Activated effector memory CD4-positive, alpha-beta T cell treated with anti-CD3 and anti-CD28 coated beads, Interleukin-2, amount 50 U/mL, for 16 hours (primary cell): ENCODE measurements around the gene TAF5.
A peak's percentile ranks its signal among the peaks of the same experiment; 100 is the strongest.
"Not testable (repeated sequence)": the region's sequence is repeated elsewhere in the genome, so short reads cannot be mapped to it uniquely, and the experiment has no call there.

Source experiments
- DNase-seq: peaks from one replicate; pipeline ENCODE4 v3.0.0-alpha.2; 2020

TAF5 gene

DNA sequence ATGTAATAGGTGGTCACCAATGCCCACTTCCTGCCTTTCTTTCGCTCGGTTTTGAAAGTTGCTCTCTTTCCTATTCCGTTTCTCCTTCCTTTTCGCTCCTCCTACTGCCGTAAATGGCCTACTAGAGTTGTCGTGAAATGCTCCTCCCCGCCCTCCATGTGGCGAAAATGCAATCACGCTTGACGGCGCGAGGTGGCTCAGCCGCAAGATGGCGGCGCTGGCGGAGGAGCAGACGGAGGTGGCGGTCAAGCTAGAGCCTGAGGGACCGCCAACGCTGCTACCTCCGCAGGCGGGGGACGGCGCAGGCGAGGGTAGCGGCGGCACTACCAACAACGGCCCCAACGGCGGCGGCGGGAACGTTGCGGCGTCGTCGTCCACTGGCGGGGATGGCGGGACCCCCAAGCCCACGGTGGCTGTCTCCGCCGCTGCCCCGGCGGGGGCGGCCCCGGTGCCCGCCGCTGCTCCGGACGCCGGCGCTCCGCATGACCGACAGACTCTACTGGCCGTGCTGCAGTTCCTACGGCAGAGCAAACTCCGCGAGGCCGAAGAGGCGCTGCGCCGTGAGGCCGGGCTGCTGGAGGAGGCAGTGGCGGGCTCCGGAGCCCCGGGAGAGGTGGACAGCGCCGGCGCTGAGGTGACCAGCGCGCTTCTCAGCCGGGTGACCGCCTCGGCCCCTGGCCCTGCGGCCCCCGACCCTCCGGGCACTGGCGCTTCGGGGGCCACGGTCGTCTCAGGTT, at the start of gene TAF5:
Gene TAF5 (plus strand): TSS at position 195 of the 737 bp plus-strand sequence. CDS start 14 bp downstream, at position 209.
- peak; percentile 95 for DNase-seq

DNA sequence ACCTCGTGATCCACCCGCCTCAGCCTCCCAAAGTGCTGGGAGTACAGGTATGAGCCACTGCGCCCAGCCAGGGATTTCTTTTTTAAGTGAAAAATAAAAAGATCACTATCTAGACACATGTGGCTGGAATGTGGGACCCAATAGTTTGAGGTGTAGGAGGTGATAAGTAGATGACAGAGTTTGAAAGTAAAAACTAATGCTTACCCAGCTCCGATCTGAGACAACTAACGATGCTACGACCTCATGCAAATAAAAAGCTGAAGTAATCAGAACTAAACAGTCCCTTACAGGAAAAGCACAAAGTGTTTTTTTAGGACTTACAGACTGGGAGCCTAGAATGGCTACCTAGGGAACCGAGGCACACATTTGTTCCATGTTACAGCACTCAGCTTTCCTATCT, 39.9 kb upstream of the TAF5 start:
- no peak for DNase-seq

DNA sequence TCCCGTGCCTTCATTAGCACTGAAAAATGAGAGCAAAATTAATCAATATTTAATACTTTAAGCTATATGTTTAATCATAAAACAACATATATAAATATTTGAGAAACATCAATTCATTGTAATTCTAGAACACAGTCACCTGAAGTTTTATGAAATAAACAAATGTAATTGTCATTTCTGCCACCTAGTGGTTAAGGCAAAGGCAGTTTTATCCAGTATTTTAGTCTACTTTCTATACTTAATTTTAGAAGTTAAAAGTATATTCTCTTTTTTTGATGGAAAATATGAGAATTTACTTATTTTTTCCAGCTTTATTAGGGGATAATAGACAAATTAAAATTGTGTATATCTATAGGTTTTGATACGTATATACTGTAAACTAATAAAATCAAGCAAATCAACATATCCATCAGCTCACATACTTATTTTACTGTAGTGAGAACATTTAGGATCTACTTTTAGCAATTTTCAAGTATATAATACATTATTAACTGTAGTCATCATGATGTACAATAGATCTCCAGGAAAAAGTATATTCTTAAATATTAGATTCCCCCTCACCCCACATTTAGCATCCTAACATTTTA, 33.7 kb upstream of the TAF5 start:
- no peak for DNase-seq

DNA sequence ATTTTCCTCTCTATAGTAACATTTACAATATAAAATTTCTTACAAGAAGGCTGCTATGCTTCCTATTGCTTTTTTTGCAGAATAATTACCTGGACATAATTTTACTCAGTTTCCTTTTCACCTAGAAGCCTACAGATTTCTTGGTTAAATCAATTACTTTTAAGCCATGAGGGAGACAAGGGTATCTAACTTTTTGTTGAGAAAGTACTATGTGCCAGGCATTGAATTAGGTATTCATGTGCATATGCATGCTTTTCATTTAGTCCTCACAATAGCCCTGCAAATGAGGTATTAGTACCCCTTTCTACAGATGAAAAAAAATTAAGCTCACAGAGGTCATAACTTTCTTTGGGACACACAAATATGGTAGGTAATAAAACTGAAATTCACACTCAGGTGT, 33.2 kb upstream of the TAF5 start:
- no peak for DNase-seq

- no peak for DNase-seq
Measured at GRCh38 chr10:103336370-103336769, 31.4 kb upstream of the TAF5 start.

GRCh38 chr10:103350175-103350516, 17.6 kb upstream of the TAF5 start:
- no peak for DNase-seq

DNA sequence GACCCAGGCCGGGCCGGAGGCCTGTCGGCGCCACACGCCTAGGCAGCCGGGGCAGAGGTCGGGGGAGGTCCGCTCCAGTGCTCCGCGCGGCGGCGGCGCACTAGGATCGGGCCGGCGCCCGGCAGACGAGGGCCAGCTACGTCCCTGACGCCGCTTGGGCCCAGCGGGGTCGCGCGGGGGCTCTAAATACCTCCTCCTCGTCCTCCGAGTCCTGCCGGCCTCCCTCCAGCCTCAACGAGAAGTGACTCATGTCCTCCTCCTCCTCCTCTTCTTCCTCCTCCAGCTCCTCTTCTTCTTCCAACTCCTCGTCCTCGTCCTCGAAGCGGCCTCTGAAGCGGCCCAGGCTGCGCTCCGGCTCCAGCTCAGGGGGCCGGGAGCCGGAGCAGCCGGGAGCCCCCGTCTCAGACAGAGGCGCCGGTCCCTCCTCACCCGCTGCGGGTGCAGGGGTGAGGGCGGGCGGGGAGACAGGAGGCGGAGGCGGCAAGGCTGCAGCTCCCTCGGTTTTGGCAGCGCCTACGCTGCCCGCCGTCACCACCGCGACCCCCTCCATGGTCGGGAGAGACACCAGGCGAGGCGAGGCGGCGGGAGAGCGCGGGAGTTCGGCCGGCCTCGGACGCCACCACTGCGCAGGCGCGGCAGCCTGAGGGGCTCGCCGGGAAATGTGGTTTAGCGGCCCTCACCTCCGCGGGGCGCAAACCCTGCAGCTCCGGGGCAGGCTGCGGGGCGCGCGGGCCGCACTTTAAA, 17.1 kb upstream of the TAF5 start, which contains the start of gene PCGF6:
Gene PCGF6 (minus strand): TSS at position 624 of the 744 bp plus-strand sequence. CDS start 74 bp downstream, at position 550.
- DNase-seq, result peak; percentile 89

GRCh38 chr10:103353281-103353680, 14.5 kb upstream of the TAF5 start:
- no peak for DNase-seq

- not testable (repeated sequence) for DNase-seq
Measured at GRCh38 chr10:103354567-103354966, 13.2 kb upstream of the TAF5 start.

GRCh38 chr10:103355906-103356599, 11.7 kb upstream of the TAF5 start:
- no peak for DNase-seq

GRCh38 chr10:103359493-103359892, 8.3 kb upstream of the TAF5 start:
- not testable (repeated sequence) for DNase-seq

DNA sequence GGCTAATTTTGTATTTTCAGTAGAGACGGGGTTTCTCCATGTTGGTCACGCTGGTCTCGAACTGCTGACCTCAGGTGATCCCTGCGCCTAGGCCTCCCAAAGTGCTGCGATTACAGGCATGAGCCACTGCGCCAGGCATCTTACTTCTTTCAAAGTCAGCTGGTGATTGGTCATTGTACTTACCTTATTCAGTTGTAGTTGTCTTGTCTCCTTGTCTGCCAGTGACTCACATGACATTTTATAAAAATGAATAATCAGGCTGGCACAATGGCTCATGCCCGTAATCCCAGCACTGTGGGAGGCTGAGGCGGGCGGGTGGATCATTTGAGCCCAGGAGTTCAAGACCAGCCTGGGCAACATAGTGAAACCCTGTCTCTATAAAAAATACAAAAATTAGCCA, 7.0 kb upstream of the TAF5 start:
- not testable (repeated sequence) for DNase-seq

- no peak for DNase-seq
Measured at GRCh38 chr10:103367379-103367781, 396 bp upstream of the TAF5 start.

GRCh38 chr10:103373544-103373943, 5.8 kb downstream of the TAF5 start:
- DNase-seq, result no peak

GRCh38 chr10:103374263-103374662, 6.5 kb downstream of the TAF5 start:
- DNase-seq, result no peak

GRCh38 chr10:103382769-103383168, 15.0 kb downstream of the TAF5 start:
- no peak for DNase-seq

GRCh38 chr10:103394180-103394579, 26.4 kb downstream of the TAF5 start:
- no peak for DNase-seq

GRCh38 chr10:103395754-103396066, 27.9 kb downstream of the TAF5 start:
- DNase-seq, result no peak

- peak; percentile 99 for DNase-seq
Measured at GRCh38 chr10:103396067-103396788, 28.5 kb downstream of the TAF5 start, which contains the start of the genes ATP5MK and PDCD11. Gene ATP5MK, minus strand, starts transcription at chr10:103396475. Its CDS starts 4,018 bp downstream, at chr10:103392457. Gene PDCD11, plus strand, starts transcription at chr10:103396626. Its CDS starts 1,801 bp downstream, at chr10:103398427.

DNA sequence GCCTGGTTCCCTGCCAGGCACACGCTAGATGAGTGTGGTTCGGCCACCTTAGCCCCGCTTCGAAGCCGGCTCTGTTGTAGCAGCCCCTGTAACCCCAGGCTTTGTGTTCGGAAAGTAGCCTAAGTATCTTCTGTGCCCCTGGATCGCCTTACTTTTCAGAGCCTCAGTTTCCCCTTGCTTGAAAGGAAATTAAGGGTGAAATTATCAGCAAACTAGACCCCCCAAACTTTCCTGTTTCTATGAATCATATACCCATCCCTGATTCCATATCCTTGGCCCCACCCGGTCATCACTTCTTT, 29.0 kb downstream of the TAF5 start:
- DNase-seq, result no peak

DNA sequence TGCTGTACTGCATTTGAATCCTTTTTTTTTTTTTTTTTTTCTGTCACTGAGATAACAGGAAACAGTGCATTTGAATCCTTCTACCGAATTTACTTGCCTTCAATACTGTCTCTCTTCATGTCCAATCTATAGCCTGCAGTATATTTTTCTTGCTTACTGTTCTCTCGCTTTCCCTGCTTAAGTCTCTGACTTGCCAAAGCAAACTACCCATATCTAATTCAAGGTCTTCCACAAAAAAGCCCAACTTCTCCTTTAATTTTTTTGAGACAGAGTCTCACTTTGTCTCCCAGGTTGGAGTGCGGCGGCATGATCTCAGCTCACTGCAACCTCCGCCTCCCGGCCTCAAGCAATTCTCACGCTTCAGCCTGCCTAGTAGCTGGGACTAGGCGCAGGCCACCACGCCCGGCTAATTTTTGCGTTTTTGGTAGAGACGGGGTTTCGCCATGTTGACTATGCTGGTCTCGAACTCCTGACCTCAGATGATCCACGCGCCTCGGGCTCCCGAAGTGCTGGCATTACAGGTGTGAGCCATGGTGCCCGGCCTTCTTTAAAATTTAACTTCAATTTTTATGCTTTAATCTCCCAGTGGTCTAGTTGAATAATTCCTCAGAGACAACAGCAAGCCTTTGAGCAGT, 29.5 kb downstream of the TAF5 start:
- DNase-seq, result no peak

- no peak for DNase-seq
Measured at GRCh38 chr10:103413564-103413963, 45.8 kb downstream of the TAF5 start.
